ENCODE measurements around the gene BATF2. TPM values are rescaled to one million over a fixed set of nuclear protein-coding genes. Genes with fewer than 3 reads are reported as not detected.
"Not testable (repeated sequence)": the region's sequence is repeated elsewhere in the genome, so short reads cannot be mapped to it uniquely, and the experiment has no call there.

The BATF2 gene
- total RNA-seq, 4 donors from 2014 or later: 1.5 to 3.4 (median 1.6) TPM

- H3K4me1 ChIP-seq: peaks cover 0 to 31% (median 0%) of the 10 kb centered on the region in 3 donors
- 100% methylated on average over 1 of the region's 2 CpGs; no CpG with 5 or more reads in 1 of the 2 donors for WGBS, 2 donors (ENCODE audit: low coverage in 1 of 2)
- peaks cover 0 to 88% of the 10 kb centered on the region in 2 donors for H3K36me3 ChIP-seq
- ATAC-seq: no peak
- H3K9me3 ChIP-seq: no peaks in the 10 kb centered on the region
- no peaks in the 10 kb centered on the region for H3K27me3 ChIP-seq
- TF ChIP-seq EP300 (IDR thresholded peaks at IDR 0.05) (no peak), CTCF (IDR thresholded peaks at IDR 0.05) (no peak), POLR2AphosphoS5 (IDR thresholded peaks at IDR 0.05) (no peak), POLR2A (IDR thresholded peaks at IDR 0.05) (no peak)
- no peak overlapping the region for H3K27ac ChIP-seq
- H3K4me3 ChIP-seq: no peak overlapping the region
These were observed 37.7 kb upstream of the BATF2 start for GRCh38 chr11:65034423-65034822.

GRCh38 chr11:65032216-65032615 lies 35.4 kb upstream of the BATF2 start:
- 92% methylated on average over 2 of the region's 13 CpGs; no CpG with 5 or more reads in 1 of the 2 donors for WGBS, 2 donors (ENCODE audit: low coverage in 1 of 2)
- Histone ChIP-seq H3K4me3 (no peak overlapping the region), H3K27me3 (no peaks in the 10 kb centered on the region), H3K27ac (no peak overlapping the region), H3K36me3 (peaks cover 0 to 66% of the 10 kb centered on the region in 2 donors), H3K9me3 (no peaks in the 10 kb centered on the region), H3K4me1 (peaks cover 0 to 44% (median 3%) of the 10 kb centered on the region in 3 donors)
- TF ChIP-seq EP300 (IDR thresholded peaks at IDR 0.05) (no peak), POLR2A (IDR thresholded peaks at IDR 0.05) (no peak), POLR2AphosphoS5 (IDR thresholded peaks at IDR 0.05) (no peak), CTCF (IDR thresholded peaks at IDR 0.05) (no peak)
- no peak for ATAC-seq

GRCh38 chr11:65027213-65028067 lies 30.7 kb upstream of the BATF2 start, which contains the start of gene SNX15:
SNX15 (plus strand) TSS chr11:65027439; CDS start chr11:65027538, 99 bp downstream.
- Histone ChIP-seq H3K27ac (peak within 1 kb of the TSS; percentile 66 to 92 (median 92)), H3K4me3 (peak within 1 kb of the TSS; percentile 52 to 70), H3K36me3 (peaks cover 0 to 25% of the 10 kb centered on the region in 2 donors), H3K27me3 (no peaks in the 10 kb centered on the region), H3K4me1 (peaks cover 0 to 43% (median 3%) of the 10 kb centered on the region in 3 donors), H3K9me3 (no peaks in the 10 kb centered on the region)
- WGBS, 2 donors (ENCODE audit: low coverage in 1 of 2): 1% methylated on average over 22 to 26 of the region's 51 CpGs
- peak; percentile 97 for ATAC-seq
- TF ChIP-seq POLR2AphosphoS5 (IDR thresholded peaks at IDR 0.05): peak; percentile 88
- no peak for TF ChIP-seq EP300 (IDR thresholded peaks at IDR 0.05)
- peak; percentile 86 to 90 for TF ChIP-seq POLR2A (IDR thresholded peaks at IDR 0.05)
- TF ChIP-seq CTCF (IDR thresholded peaks at IDR 0.05): peak in 3 of 4 experiments; percentile 57 to 78 (median 71)

- 18 to 58% methylated on average over 4 to 10 of the region's 10 CpGs for WGBS, 2 donors (ENCODE audit: low coverage in 1 of 2)
These were observed 30.0 kb upstream of the BATF2 start for GRCh38 chr11:65026810-65027209.

GRCh38 chr11:65023502-65023901 lies 26.7 kb upstream of the BATF2 start:
- H3K4me3 ChIP-seq, H3K27me3 ChIP-seq, ATAC-seq, H3K9me3 ChIP-seq, H3K27ac ChIP-seq: not testable (repeated sequence)
- 74 to 84% methylated on average over 8 of the region's 8 CpGs for WGBS, 2 donors (ENCODE audit: low coverage in 1 of 2)
- Histone ChIP-seq H3K36me3 (peaks cover 0 to 46% of the 10 kb centered on the region in 2 donors), H3K4me1 (peaks cover 0 to 14% (median 0%) of the 10 kb centered on the region in 3 donors)

More at GRCh38 chr11:65026810-65027209, 30.0 kb upstream of the BATF2 start:
- ATAC-seq: no peak
- peaks cover 0 to 43% (median 3%) of the 10 kb centered on the region in 3 donors for H3K4me1 ChIP-seq
- H3K4me3 ChIP-seq: peak overlapping the region; percentile 52 to 70
- H3K36me3 ChIP-seq: peaks cover 0 to 25% of the 10 kb centered on the region in 2 donors
- no peaks in the 10 kb centered on the region for H3K9me3 ChIP-seq
- H3K27me3 ChIP-seq: no peaks in the 10 kb centered on the region
- peak overlapping the region; percentile 66 to 92 (median 92) for H3K27ac ChIP-seq
- TF ChIP-seq CTCF (IDR thresholded peaks at IDR 0.05) (no peak), EP300 (IDR thresholded peaks at IDR 0.05) (no peak)
